CD4-positive, alpha-beta memory T cell (primary cell): ENCODE data around the gene BPGM. TPM values are rescaled to one million over a fixed set of nuclear protein-coding genes. Genes with fewer than 3 reads are reported as not detected.
"Not testable (repeated sequence)": the region's sequence is repeated elsewhere in the genome, so short reads cannot be mapped to it uniquely, and the experiment has no call there.

Source experiments
- CTCF ChIA-PET: fragments of 350-600 bp; sonication (Branson Sonifier 250); formaldehyde crosslinking; loops from one replicate; lab custom pipeline; 2021; ENCODE audit warnings: inconsistent platforms; ENCODE audit not compliant: partially characterized antibody; lab: Charles Lee
- POLR2A ChIA-PET: fragments of 350-600 bp; sonication (Branson Sonifier 250); formaldehyde crosslinking; loops from one replicate; lab custom pipeline; 2021; ENCODE audit not compliant: partially characterized antibody; lab: Charles Lee
- DNase-seq, 5 donors: peaks; one replicate each; pipeline versions ENCODE4 v3.0.0 to v3.0.0-alpha.2; 2020 to 2022; ENCODE audit warnings: mixed read lengths in 1 of 5
- H3K27ac ChIP-seq: one replicate; pipeline ENCODE4 v1.7.0; 2013; ENCODE audit warnings: low read depth, low read length
- H3K27me3 ChIP-seq: 2 replicates; pipeline ENCODE4 v1.7.0; 2013; ENCODE audit warnings: mild to moderate bottlenecking, low read length, moderate library complexity; ENCODE audit not compliant: insufficient read depth
- H3K36me3 ChIP-seq: 2 replicates; pipeline ENCODE4 v1.7.0; 2013; ENCODE audit warnings: mild to moderate bottlenecking, low read length, moderate library complexity; ENCODE audit not compliant: insufficient read depth
- H3K4me1 ChIP-seq: 2 replicates; pipeline ENCODE4 v1.7.0; 2013; ENCODE audit warnings: mild to moderate bottlenecking, low read length, moderate library complexity; ENCODE audit not compliant: insufficient read depth
- H3K4me3 ChIP-seq, 2 donors: one replicate each; pipeline ENCODE4 v1.7.0; 2013; ENCODE audit warnings: low read length in 2 of 2, mild to moderate bottlenecking in 1 of 2
- H3K9me3 ChIP-seq, 2 donors: one replicate each; pipeline ENCODE4 v1.7.0; 2013; ENCODE audit warnings: low read length in 2 of 2, control low read depth in 1 of 2; ENCODE audit not compliant: control insufficient read depth in 1 of 2
- H3K27ac Mint-ChIP-seq, 7 donors: one replicate each; pipeline ENCODE4 v1.8.0; 2020 to 2021; ENCODE audit warnings: mixed read lengths in 7 of 7, mild to moderate bottlenecking in 6 of 7, inconsistent platforms in 3 of 7, moderate library complexity in 3 of 7
- H3K27me3 Mint-ChIP-seq, 2 donors: one replicate each; pipeline ENCODE4 v1.8.0; 2020 to 2021; ENCODE audit warnings: mixed read lengths in 2 of 2
- H3K36me3 Mint-ChIP-seq, 2 donors: one replicate each; pipeline ENCODE4 v1.8.0; 2020 to 2021; ENCODE audit warnings: mixed read lengths in 2 of 2, inconsistent platforms in 1 of 2, mild to moderate bottlenecking in 1 of 2
- H3K4me1 Mint-ChIP-seq, 4 donors: one replicate each; pipeline ENCODE4 v1.8.0; 2020 to 2021; ENCODE audit warnings: mixed read lengths in 4 of 4, mild to moderate bottlenecking in 1 of 4
- H3K4me3 Mint-ChIP-seq, 8 donors: one replicate each; pipeline ENCODE4 v1.8.0; 2020 to 2021; ENCODE audit warnings: mixed read lengths in 8 of 8, mild to moderate bottlenecking in 7 of 8, moderate library complexity in 6 of 8, inconsistent platforms in 3 of 8
- H3K9me3 Mint-ChIP-seq, 8 donors: one replicate each; pipeline ENCODE4 v1.8.0; 2020 to 2021; ENCODE audit warnings: mixed read lengths in 8 of 8, mild to moderate bottlenecking in 5 of 8, inconsistent platforms in 3 of 8, moderate library complexity in 1 of 8
- intact Hi-C: fragments of 100-400 bp; cut with micrococcal nuclease; formaldehyde crosslinking; loops from one replicate; pipeline ENCODE4 v1.15.1; 2023
- polyA plus RNA-seq, 2 donors: library from polyadenylated mRNA; unstranded; fragments of 300-500 nt; fragmentation: Illumina TruSeq; gene quantifications; one replicate each; pipeline ENCODE4 v1.2.3, GENCODE V29; 2021
- total RNA-seq, 2 experiments: library from RNA; stranded (reverse); gene quantifications; one replicate each; pipeline ENCODE4 v1.2.3, GENCODE V29; 2021

The BPGM gene
- total and polyA plus RNA-seq, 4 experiments from 2014 or later: 13.7 to 27.8 (median 18.4) TPM

DNA sequence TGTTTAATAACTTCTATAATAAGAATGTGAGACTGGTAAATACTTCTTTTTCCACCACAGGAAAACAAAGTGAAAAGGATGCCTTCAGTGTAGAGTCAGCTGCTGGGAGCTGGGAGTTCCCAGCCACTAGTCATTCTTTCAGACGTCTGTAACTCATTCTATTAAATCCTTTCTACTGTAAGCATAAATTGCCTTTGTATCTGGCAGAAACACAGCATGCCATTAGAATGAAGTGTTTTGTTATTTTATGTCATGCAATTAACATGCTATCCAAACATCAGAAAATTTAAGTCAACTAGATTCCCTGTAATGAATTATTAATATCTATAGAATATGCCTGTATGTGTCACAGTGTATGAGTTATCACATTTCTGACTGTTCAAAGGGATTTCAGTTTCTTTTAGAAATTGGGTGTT, 14.3 kb downstream of the BPGM start:
- Histone ChIP-seq H3K27me3 (no peaks in the 10 kb centered on the region), H3K4me3 (no peak overlapping the region), H3K9me3 (no peaks in the 10 kb centered on the region), H3K4me1 (no peaks in the 10 kb centered on the region), H3K27ac (no peak overlapping the region), H3K36me3 (no peaks in the 10 kb centered on the region)
- ChIA-PET CTCF (interaction anchor here (2.3 kb wide), 1 partner anchor 14 kb away, joined by 7 read pairs; no protein-coding TSS in a partner anchor), POLR2A (interaction anchor here (1.0 to 2.2 kb wide), 2 partner anchors 15 to 38 kb away, joined by 3 to 16 read pairs; partner anchors contain the start of gene BPGM)
- intact Hi-C loops: no loop called here
- Mint-ChIP-seq H3K36me3 (peaks cover 52 to 59% of the 10 kb centered on the region in 2 donors), H3K9me3 (peaks cover 0 to 6% (median 0%) of the 10 kb centered on the region in 8 donors), H3K27ac (no peak overlapping the region), H3K4me1 (peaks cover 16 to 25% (median 17%) of the 10 kb centered on the region in 4 donors), H3K27me3 (no peaks in the 10 kb centered on the region), H3K4me3 (no peak overlapping the region)
- no peak for DNase-seq

DNA sequence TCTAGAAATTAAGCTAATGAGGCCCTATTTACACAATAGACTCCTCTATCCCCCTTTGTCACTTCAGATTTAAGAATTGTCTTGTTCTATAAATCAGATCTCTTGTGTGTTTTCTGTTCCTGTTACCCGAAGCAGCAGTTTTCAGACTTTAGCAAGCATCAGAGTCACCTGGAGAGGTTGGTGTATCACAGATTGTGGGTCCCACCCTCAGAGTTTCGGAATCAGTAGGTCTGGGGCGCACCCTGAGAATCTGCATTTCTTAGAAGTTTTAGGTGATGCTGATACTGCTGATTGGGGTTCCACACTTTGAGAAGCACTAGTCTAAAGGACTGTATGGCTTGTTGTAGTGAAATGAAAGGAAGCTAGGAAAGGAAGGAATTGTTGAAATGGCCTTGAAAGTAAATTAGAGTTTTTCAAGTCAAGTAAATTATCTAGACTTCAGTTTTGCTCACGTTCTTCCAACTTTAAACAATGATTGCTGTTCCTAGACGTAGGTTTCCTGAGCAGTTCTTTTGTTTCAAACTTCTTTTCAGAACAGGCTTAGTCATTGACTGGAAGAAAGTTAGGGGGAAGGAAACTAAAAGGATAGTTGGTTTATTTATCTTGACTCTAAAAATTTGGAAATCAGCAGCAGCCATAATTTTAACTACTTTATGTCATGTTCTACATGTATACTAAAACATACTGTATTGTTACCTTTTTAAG, 15.7 kb downstream of the BPGM start:
- no peaks in the 10 kb centered on the region for H3K9me3 ChIP-seq
- Mint-ChIP-seq H3K4me1 (peaks cover 11 to 24% (median 14%) of the 10 kb centered on the region in 4 donors), H3K4me3 (no peak overlapping the region), H3K36me3 (peaks cover 46 to 60% of the 10 kb centered on the region in 2 donors), H3K27me3 (no peaks in the 10 kb centered on the region), H3K27ac (peak overlapping the region in 3 of 7 donors; percentile 10 to 14 (median 11)), H3K9me3 (peaks cover 0 to 6% (median 0%) of the 10 kb centered on the region in 8 donors)
- DNase-seq: no peak
- ChIA-PET CTCF (interaction anchor here (2.3 kb wide), 1 partner anchor 15 kb away, joined by 7 read pairs; no protein-coding TSS in a partner anchor), POLR2A (interaction anchor here (2.2 to 2.4 kb wide), 2 partner anchors 16 kb away, joined by 10 to 16 read pairs; partner anchors contain the start of gene BPGM)
- intact Hi-C loops: no loop called here
- H3K36me3 ChIP-seq: no peaks in the 10 kb centered on the region
- no peak overlapping the region for H3K4me3 ChIP-seq
- no peaks in the 10 kb centered on the region for H3K4me1 ChIP-seq
- no peak overlapping the region for H3K27ac ChIP-seq
- no peaks in the 10 kb centered on the region for H3K27me3 ChIP-seq

DNA sequence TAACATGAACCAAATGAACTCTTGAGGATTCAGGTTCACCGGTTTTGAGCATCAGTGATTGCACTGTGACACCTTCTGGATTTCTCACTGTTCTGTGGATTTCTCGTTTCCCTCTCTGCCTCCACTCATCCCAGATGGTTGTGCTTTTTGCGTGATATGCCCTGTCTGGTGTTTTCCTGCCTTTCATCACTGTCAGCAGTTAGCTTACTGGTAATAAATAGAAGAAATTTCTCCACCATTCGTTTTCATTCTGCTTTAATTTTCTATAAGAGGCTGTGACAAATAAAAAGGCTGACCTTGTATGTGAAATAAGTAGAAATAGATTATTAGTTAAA, 16.2 kb downstream of the BPGM start:
- ChIA-PET CTCF (interaction anchor here (1.3 kb wide), 1 partner anchor 39 kb away, joined by 3 read pairs; no protein-coding TSS in a partner anchor), POLR2A (interaction anchor here (2.4 kb wide), 1 partner anchor 17 kb away, joined by 10 read pairs; the partner anchor contains the start of gene BPGM)
- no peaks in the 10 kb centered on the region for H3K27me3 Mint-ChIP-seq
- intact Hi-C loops: no loop called here
- H3K9me3 Mint-ChIP-seq: peaks cover 0 to 6% (median 0%) of the 10 kb centered on the region in 8 donors
- Histone ChIP-seq H3K36me3 (no peaks in the 10 kb centered on the region), H3K4me3 (no peak overlapping the region), H3K4me1 (no peaks in the 10 kb centered on the region), H3K27me3 (no peaks in the 10 kb centered on the region), H3K9me3 (no peaks in the 10 kb centered on the region), H3K27ac (no peak overlapping the region)
- H3K36me3 Mint-ChIP-seq: peaks cover 46 to 57% of the 10 kb centered on the region in 2 donors
- H3K27ac Mint-ChIP-seq: peak overlapping the region in 1 of 7 donors; percentile 60
- H3K4me3 Mint-ChIP-seq: no peak overlapping the region
- H3K4me1 Mint-ChIP-seq: peaks cover 9 to 22% (median 12%) of the 10 kb centered on the region in 4 donors
- DNase-seq: no peak

DNA sequence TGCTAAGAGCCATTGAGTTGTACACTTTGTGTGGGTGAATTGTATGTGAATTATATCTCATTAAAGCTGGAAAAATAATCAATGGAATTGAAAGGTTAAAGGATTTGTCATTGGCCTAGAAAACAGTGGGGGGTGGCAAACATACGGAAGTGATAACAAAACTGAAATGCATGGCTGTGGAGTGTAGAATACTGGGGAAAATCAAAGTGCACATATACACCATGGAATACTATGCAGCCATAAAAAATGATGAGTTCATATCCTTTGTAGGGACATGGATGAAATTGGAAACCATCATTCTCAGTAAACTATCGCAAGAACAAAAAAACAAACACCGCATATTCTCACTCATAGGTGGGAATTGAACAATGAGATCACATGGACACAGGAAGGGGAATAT, 18.4 kb downstream of the BPGM start:
- DNase-seq, H3K4me3 Mint-ChIP-seq, H3K9me3 Mint-ChIP-seq, H3K27me3 Mint-ChIP-seq, H3K27ac ChIP-seq, H3K4me3 ChIP-seq, H3K27me3 ChIP-seq, H3K9me3 ChIP-seq, H3K36me3 ChIP-seq, intact Hi-C loops: not testable (repeated sequence)
- H3K4me1 Mint-ChIP-seq: peaks cover 26 to 31% (median 29%) of the 10 kb centered on the region in 4 donors
- peaks cover 22% of the 10 kb centered on the region for H3K4me1 ChIP-seq
- peaks cover 36 to 47% of the 10 kb centered on the region in 2 donors for H3K36me3 Mint-ChIP-seq
- peak overlapping the region in 1 of 7 donors; percentile 40 for H3K27ac Mint-ChIP-seq
- POLR2A ChIA-PET: interaction anchor here (2.4 kb wide), 1 partner anchor 19 kb away, joined by 10 read pairs; the partner anchor contains the start of gene BPGM
- CTCF ChIA-PET: interaction anchor here (1.4 kb wide), 1 partner anchor 18 kb away, joined by 3 read pairs; the partner anchor contains the start of gene BPGM

DNA sequence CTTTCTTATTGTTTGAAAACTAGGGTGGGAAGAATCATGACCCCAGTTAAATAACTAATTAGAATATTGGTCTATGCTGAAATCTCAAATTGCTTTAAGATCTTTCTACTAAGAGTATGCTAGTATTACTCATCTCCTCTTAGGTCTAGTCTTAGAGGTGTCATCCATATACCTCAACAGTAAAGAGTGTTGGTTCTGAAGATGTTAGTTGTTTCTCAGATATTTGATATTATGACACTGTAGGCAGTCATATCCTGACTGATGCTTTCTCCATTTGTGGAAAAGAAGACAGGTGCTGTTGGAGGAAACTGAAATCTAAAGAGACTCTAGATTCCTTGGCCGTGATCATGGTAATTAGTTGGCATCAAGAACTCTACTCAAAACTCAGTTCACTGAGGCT, 21.2 kb downstream of the BPGM start:
- Histone ChIP-seq H3K36me3 (no peaks in the 10 kb centered on the region), H3K9me3 (no peaks in the 10 kb centered on the region), H3K27ac (no peak overlapping the region), H3K4me3 (no peak overlapping the region), H3K27me3 (no peaks in the 10 kb centered on the region), H3K4me1 (peaks cover 33% of the 10 kb centered on the region)
- Mint-ChIP-seq H3K27ac (peak overlapping the region; percentile 42 to 100 (median 91)), H3K36me3 (peaks cover 18 to 23% of the 10 kb centered on the region in 2 donors), H3K27me3 (no peaks in the 10 kb centered on the region), H3K9me3 (peaks cover 0 to 6% (median 0%) of the 10 kb centered on the region in 8 donors), H3K4me1 (peaks cover 32 to 43% (median 40%) of the 10 kb centered on the region in 4 donors), H3K4me3 (no peak overlapping the region)
- ChIA-PET POLR2A (interaction anchor here (2.4 to 5.7 kb wide), 3 partner anchors 10 to 21 kb away, joined by 10 to 119 read pairs (median 11); partner anchors contain the start of gene BPGM), CTCF (interaction anchor here (1.0 to 5.0 kb wide), 9 partner anchors 10 to 843 kb away, joined by 3 to 25 read pairs (median 4); partner anchors contain the start of gene BPGM)
- DNase-seq: no peak
- intact Hi-C loops: loop anchor here (2.0 kb wide), 1 partner anchor 43 kb away; no protein-coding TSS in a partner anchor

DNA sequence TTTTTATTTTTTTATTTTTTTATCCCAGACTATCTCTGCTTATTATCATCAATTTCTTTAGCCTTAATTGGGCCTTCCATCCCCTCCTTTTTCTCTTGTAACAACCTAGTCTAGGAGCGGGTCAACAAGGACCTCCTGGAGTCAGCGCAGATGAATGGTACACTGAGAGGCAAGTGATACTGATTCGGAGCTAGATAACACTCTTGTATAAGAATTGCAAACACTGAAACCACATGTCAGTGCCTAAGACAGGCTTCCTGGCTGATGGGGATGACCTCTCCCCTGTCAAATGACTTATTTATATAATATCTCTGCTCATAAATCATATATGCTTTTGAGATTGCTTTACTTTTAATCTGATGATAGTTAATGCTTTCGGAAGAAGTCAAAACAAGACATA, 22.7 kb downstream of the BPGM start:
- DNase-seq: peak in 3 of 5 donors; percentile 29 to 53 (median 34)
- Histone ChIP-seq H3K9me3 (no peaks in the 10 kb centered on the region), H3K27me3 (no peaks in the 10 kb centered on the region), H3K27ac (peak overlapping the region; percentile 48), H3K4me1 (peaks cover 33% of the 10 kb centered on the region), H3K36me3 (no peaks in the 10 kb centered on the region), H3K4me3 (no peak overlapping the region)
- Mint-ChIP-seq H3K4me3 (peak overlapping the region; percentile 74 to 87 (median 78)), H3K9me3 (peaks cover 0 to 8% (median 1%) of the 10 kb centered on the region in 8 donors), H3K27ac (peak overlapping the region; percentile 91 to 100 (median 98)), H3K4me1 (peaks cover 32 to 46% (median 39%) of the 10 kb centered on the region in 4 donors), H3K27me3 (no peaks in the 10 kb centered on the region), H3K36me3 (peaks cover 15 to 16% of the 10 kb centered on the region in 2 donors)
- intact Hi-C loops: loop anchor here (1.0 to 2.0 kb wide), 2 partner anchors 23 to 41 kb away; partner anchors contain the start of gene BPGM
- ChIA-PET POLR2A (interaction anchor here (0.7 to 5.7 kb wide), 5 partner anchors 9 to 1321 kb away, joined by 3 to 119 read pairs (median 10); partner anchors contain the start of gene BPGM), CTCF (interaction anchor here (1.0 to 5.0 kb wide), 9 partner anchors 9 to 81 kb away, joined by 3 to 25 read pairs (median 5); partner anchors contain the start of gene BPGM)
